Neuronal stem cell (in vitro differentiated cells): ENCODE data around the gene NRIP1.

Experiments used
- DNase-seq: peaks from one replicate; pipeline ENCODE4 v3.0.0-alpha.2; 2013; ENCODE audit warnings: low spot score
- H2AFZ ChIP-seq: one replicate; pipeline ENCODE4 v1.6.1; 2013; ENCODE audit warnings: mild to moderate bottlenecking, low read length, inconsistent platforms
- H2AK5ac ChIP-seq: 2 replicates; pipeline ENCODE4 v1.6.1; 2013; ENCODE audit warnings: low read depth, mild to moderate bottlenecking, inconsistent platforms, low read length, moderate library complexity, mixed read lengths
- H2BK120ac ChIP-seq: 2 replicates; pipeline ENCODE4 v1.6.1; 2013; ENCODE audit warnings: low read depth, mild to moderate bottlenecking, inconsistent platforms, low read length, moderate library complexity, mixed read lengths
- H2BK12ac ChIP-seq: one replicate; pipeline ENCODE4 v1.6.1; 2013; ENCODE audit warnings: low read length, inconsistent platforms
- H2BK15ac ChIP-seq: 2 replicates; pipeline ENCODE4 v1.6.1; 2013; ENCODE audit warnings: mild to moderate bottlenecking, low read length, inconsistent platforms, mixed read lengths
- H2BK5ac ChIP-seq: one replicate; pipeline ENCODE4 v1.6.1; 2013; ENCODE audit warnings: inconsistent platforms, mild to moderate bottlenecking, low read length, moderate library complexity
- H3K14ac ChIP-seq: one replicate; pipeline ENCODE4 v1.6.1; 2013; ENCODE audit warnings: low read length, inconsistent platforms
- H3K18ac ChIP-seq: 2 replicates; pipeline ENCODE4 v1.6.1; 2013; ENCODE audit warnings: low read length, inconsistent platforms
- H3K23ac ChIP-seq: 2 replicates; pipeline ENCODE4 v1.6.1; 2013; ENCODE audit warnings: low read depth, mild to moderate bottlenecking, mixed read lengths, low read length, inconsistent platforms; ENCODE audit not compliant: poor library complexity
- H3K27ac ChIP-seq: replicated peaks from 3 replicates; pipeline ENCODE4 v1.5.1; 2013; ENCODE audit warnings: low read length, inconsistent platforms
- H3K27me3 ChIP-seq, 3 experiments: 2 replicates each; pipeline ENCODE4 v1.6.1; 2013; ENCODE audit warnings: low read length in 3 of 3, mild to moderate bottlenecking in 2 of 3, inconsistent platforms in 1 of 3, low read depth in 1 of 3, mixed read lengths in 1 of 3, moderate library complexity in 1 of 3; ENCODE audit not compliant: control insufficient read depth in 3 of 3, insufficient read depth in 3 of 3
- H3K36me3 ChIP-seq, 2 donors: replicated peaks in 1 of 2; 2 replicates each; pipeline ENCODE4 v1.6.1; 2013; ENCODE audit warnings: low read length in 2 of 2; ENCODE audit not compliant: control insufficient read depth in 2 of 2, insufficient read depth in 2 of 2
- H3K4ac ChIP-seq: 2 replicates; pipeline ENCODE4 v1.6.1; 2013; ENCODE audit warnings: inconsistent platforms, mild to moderate bottlenecking, low read length, moderate library complexity
- H3K4me1 ChIP-seq, 2 donors: 1 replicate in 1 of 2; 2 replicates in 1 of 2; pipeline ENCODE4 v1.6.1; 2013; ENCODE audit warnings: low read length in 2 of 2, low read depth in 1 of 2; ENCODE audit not compliant: control insufficient read depth in 2 of 2, insufficient read depth in 1 of 2
- H3K4me2 ChIP-seq: one replicate; pipeline ENCODE4 v1.6.1; 2013; ENCODE audit warnings: mild to moderate bottlenecking, low read length, inconsistent platforms; ENCODE audit not compliant: insufficient read depth, poor library complexity, severe bottlenecking
- H3K4me3 ChIP-seq, 2 donors: 2 replicates each; pipeline ENCODE4 v1.5.1; 2013; ENCODE audit warnings: low read length in 2 of 2, mild to moderate bottlenecking in 2 of 2, inconsistent platforms in 1 of 2, moderate library complexity in 1 of 2
- H3K79me1 ChIP-seq: one replicate; pipeline ENCODE4 v1.6.1; 2013; ENCODE audit warnings: low read depth, mild to moderate bottlenecking, inconsistent platforms, low read length, moderate library complexity
- H3K9ac ChIP-seq: one replicate; pipeline ENCODE4 v1.6.1; 2013; ENCODE audit warnings: mild to moderate bottlenecking, low read depth, low read length, inconsistent platforms; ENCODE audit not compliant: poor library complexity
- H3K9me3 ChIP-seq, 2 donors: replicated peaks in 1 of 2; 2 replicates each; pipeline versions ENCODE3 to v1.6.1; 2013; ENCODE audit warnings: low read length in 2 of 2, mild to moderate bottlenecking in 2 of 2, inconsistent platforms in 1 of 2, low read depth in 1 of 2, mixed read lengths in 1 of 2, moderate library complexity in 1 of 2; ENCODE audit not compliant: control insufficient read depth in 2 of 2, insufficient read depth in 1 of 2
- H4K8ac ChIP-seq: one replicate; pipeline ENCODE4 v1.6.1; 2013; ENCODE audit warnings: low read depth, mild to moderate bottlenecking, inconsistent platforms, low read length, moderate library complexity
- H4K91ac ChIP-seq: one replicate; pipeline ENCODE4 v1.6.1; 2013; ENCODE audit warnings: low read length, low read depth, mild to moderate bottlenecking, inconsistent platforms; ENCODE audit not compliant: poor library complexity
- WGBS, 2 donors: extraction: QIAGEN DNeasy Blood & Tissue Kit; methylation state at CpG; one replicate each; pipeline ENCODE4 v1.1.7; 2013; ENCODE audit warnings: missing lambda C conversion rate in 2 of 2, mixed read lengths in 1 of 2; ENCODE audit not compliant: insufficient read length in 2 of 2, insufficient replicate concordance in 1 of 2; ENCODE audit errors: extremely low coverage in 2 of 2; 5-methylcytosine and 5-hydroxymethylcytosine counted together

Gene NRIP1

GRCh38 chr21:14991957-14992356, 72.8 kb downstream of the NRIP1 start:
- Histone ChIP-seq H3K4me1 (peaks cover 2 to 12% of the 10 kb centered on the region in 2 donors), H3K4ac (no peak overlapping the region), H3K79me1 (peaks cover 6% of the 10 kb centered on the region), H3K27ac (no peak overlapping the region), H3K14ac (no peak overlapping the region), H3K23ac (no peak overlapping the region), H3K9ac (no peak overlapping the region), H3K27me3 (no peaks in the 10 kb centered on the region), H4K8ac (no peak overlapping the region), H3K9me3 (no peaks in the 10 kb centered on the region), H3K36me3 (peaks cover 5 to 84% of the 10 kb centered on the region in 2 donors), H2AFZ (no peak overlapping the region), H2BK15ac (no peak overlapping the region), H3K18ac (no peak overlapping the region), H4K91ac (no peak overlapping the region), H3K4me2 (no peak overlapping the region), H2AK5ac (no peak overlapping the region), H2BK5ac (no peak overlapping the region), H2BK120ac (no peak overlapping the region), H2BK12ac (no peak overlapping the region), H3K4me3 (no peak overlapping the region)
- no CpG with 5 or more reads among the region's 8 CpGs for WGBS, 2 donors
- no peak for DNase-seq

- no peak for DNase-seq
- WGBS, 2 donors, result no CpG with 5 or more reads among the region's 2 CpGs
Observed at GRCh38 chr21:14989359-14989758, 75.4 kb downstream of the NRIP1 start.

GRCh38 chr21:14988760-14989159, 76.0 kb downstream of the NRIP1 start:
- Histone ChIP-seq H2BK12ac (no peak overlapping the region), H4K91ac (no peak overlapping the region), H3K79me1 (peaks cover 6% of the 10 kb centered on the region), H4K8ac (no peak overlapping the region), H3K27me3 (no peaks in the 10 kb centered on the region), H3K18ac (no peak overlapping the region), H3K14ac (no peak overlapping the region), H3K4me1 (peaks cover 2 to 12% of the 10 kb centered on the region in 2 donors), H3K27ac (no peak overlapping the region), H2AFZ (no peak overlapping the region), H3K23ac (no peak overlapping the region), H3K9ac (no peak overlapping the region), H3K4me2 (no peak overlapping the region), H2BK120ac (no peak overlapping the region), H3K4ac (no peak overlapping the region), H3K9me3 (peaks cover 0 to 15% of the 10 kb centered on the region in 2 donors), H2AK5ac (no peak overlapping the region), H3K4me3 (no peak overlapping the region), H3K36me3 (peaks cover 8 to 89% of the 10 kb centered on the region in 2 donors), H2BK15ac (no peak overlapping the region), H2BK5ac (no peak overlapping the region)
- no CpG with 5 or more reads among the region's 3 CpGs for WGBS, 2 donors
- DNase-seq, result no peak

More at GRCh38 chr21:14989359-14989758, 75.4 kb downstream of the NRIP1 start:
- Histone ChIP-seq H3K27me3 (no peaks in the 10 kb centered on the region), H2BK5ac (no peak overlapping the region), H3K79me1 (peaks cover 6% of the 10 kb centered on the region), H2BK15ac (no peak overlapping the region), H3K4me1 (peaks cover 2 to 12% of the 10 kb centered on the region in 2 donors), H3K23ac (no peak overlapping the region), H2BK120ac (no peak overlapping the region), H3K14ac (no peak overlapping the region), H3K27ac (no peak overlapping the region), H2AK5ac (no peak overlapping the region), H3K4me3 (no peak overlapping the region), H2BK12ac (no peak overlapping the region), H4K91ac (no peak overlapping the region), H3K9me3 (peaks cover 0 to 9% of the 10 kb centered on the region in 2 donors), H3K4me2 (no peak overlapping the region), H3K18ac (no peak overlapping the region), H3K36me3 (peaks cover 8 to 85% of the 10 kb centered on the region in 2 donors), H3K4ac (no peak overlapping the region), H2AFZ (no peak overlapping the region), H4K8ac (no peak overlapping the region), H3K9ac (no peak overlapping the region)

- no peak overlapping the region for H3K27ac ChIP-seq
- peaks cover 8 to 90% of the 10 kb centered on the region in 2 donors for H3K36me3 ChIP-seq
- DNase-seq, result no peak
Observed at GRCh38 chr21:14987370-14988170, 77.2 kb downstream of the NRIP1 start.

More at GRCh38 chr21:14987370-14988170, 77.2 kb downstream of the NRIP1 start:
- WGBS, 2 donors, result no CpG with 5 or more reads among the region's 5 CpGs
- H4K8ac ChIP-seq, result no peak overlapping the region
- H2BK5ac ChIP-seq, result no peak overlapping the region
- H2BK15ac ChIP-seq, result no peak overlapping the region
- no peak overlapping the region for H2BK12ac ChIP-seq
- H2AFZ ChIP-seq, result no peak overlapping the region
- no peak overlapping the region for H3K14ac ChIP-seq
- H3K4ac ChIP-seq, result no peak overlapping the region
- no peak overlapping the region for H3K4me3 ChIP-seq
- H4K91ac ChIP-seq, result no peak overlapping the region
- H3K27me3 ChIP-seq, result no peaks in the 10 kb centered on the region
- H3K9ac ChIP-seq, result no peak overlapping the region
- no peak overlapping the region for H3K18ac ChIP-seq
- no peak overlapping the region for H3K4me2 ChIP-seq
- H3K79me1 ChIP-seq, result peaks cover 6% of the 10 kb centered on the region
- H3K9me3 ChIP-seq, result peaks cover 0 to 18% of the 10 kb centered on the region in 2 donors
- no peak overlapping the region for H2AK5ac ChIP-seq
- H3K23ac ChIP-seq, result no peak overlapping the region
- no peak overlapping the region for H2BK120ac ChIP-seq
- H3K4me1 ChIP-seq, result peaks cover 2 to 12% of the 10 kb centered on the region in 2 donors
